B cell (primary cell): Measurements from ENCODE around the gene KCNJ8. TPM values are rescaled to one million over a fixed set of nuclear protein-coding genes. Genes with fewer than 3 reads are reported as not detected.

ENCODE experiments used
- ATAC-seq: fragments of 200-7000 bp; cut with Tn5 transposase; one replicate; pipeline ENCODE4 v1.10.0; 2021; ENCODE audit warnings: low read depth, mild to moderate bottlenecking, moderate number of reproducible peaks, moderate library complexity
- CTCF ChIA-PET: fragments of 350-600 bp; sonication (Branson Sonifier 250); formaldehyde crosslinking; loops from one replicate; lab custom pipeline; 2021; ENCODE audit warnings: antibody characterized with exemption, inconsistent platforms; lab: Charles Lee
- POLR2A ChIA-PET: fragments of 350-600 bp; sonication (Branson Sonifier 250); formaldehyde crosslinking; loops from one replicate; lab custom pipeline; 2021; ENCODE audit warnings: antibody characterized with exemption; lab: Charles Lee
- DNase-seq: peaks from one replicate; pipeline ENCODE4 v3.0.0; 2013
- H2AFZ ChIP-seq: 2 replicates; pipeline ENCODE4 v1.6.1; 2012; ENCODE audit warnings: mild to moderate bottlenecking, low read depth, low read length; ENCODE audit not compliant: insufficient read depth, poor library complexity, severe bottlenecking
- H3K27ac ChIP-seq, 2 donors: 1 replicate in 1 of 2; 2 replicates in 1 of 2; pipeline ENCODE4 v1.5.1; 2012 to 2013; ENCODE audit warnings: low read length in 2 of 2, mild to moderate bottlenecking in 2 of 2, moderate library complexity in 1 of 2
- H3K27me3 ChIP-seq, 4 experiments: fragments of 200-600 bp in 1 of 4; sonication (generic) in 1 of 4; replicated peaks in 1 of 4; 1 replicate in 2 of 4; 2 replicates in 2 of 4; pipeline versions ENCODE4 v1.6.1 to v1.7.0; 2013 to 2016; ENCODE audit warnings: low read length in 3 of 4, mild to moderate bottlenecking in 2 of 4, mixed read lengths in 1 of 4, moderate library complexity in 1 of 4; ENCODE audit not compliant: insufficient read depth in 4 of 4, control insufficient read depth in 3 of 4; ENCODE audit errors: control extremely low read depth in 1 of 4
- H3K36me3 ChIP-seq, 2 experiments: replicated peaks in 1 of 2; 1 replicate in 1 of 2; 2 replicates in 1 of 2; pipeline versions ENCODE4 v1.6.1 to v1.7.1; 2013; ENCODE audit warnings: low read length in 1 of 2; ENCODE audit not compliant: insufficient read depth in 2 of 2, control insufficient read depth in 1 of 2; ENCODE audit errors: control extremely low read depth in 1 of 2, extremely low read depth in 1 of 2
- H3K4me1 ChIP-seq, 2 donors: fragments of 200-600 bp in 1 of 2; sonication (generic) in 1 of 2; 1 replicate in 1 of 2; 2 replicates in 1 of 2; pipeline versions ENCODE4 v1.5.1 to v1.6.1; 2013 to 2017; ENCODE audit warnings: low read length in 2 of 2; ENCODE audit not compliant: control insufficient read depth in 2 of 2, insufficient read depth in 2 of 2
- H3K4me2 ChIP-seq: replicated peaks from 2 replicates; pipeline ENCODE3; 2012; ENCODE audit warnings: mild to moderate bottlenecking, low read depth, low read length; ENCODE audit not compliant: poor library complexity, severe bottlenecking
- H3K4me3 ChIP-seq, 5 experiments: fragments of 200-600 bp in 1 of 5; sonication (generic) in 1 of 5; 1 replicate in 3 of 5; 2 replicates in 2 of 5; pipeline versions ENCODE4 v1.5.1 to v1.7.0; 2011 to 2016; ENCODE audit warnings: low read length in 4 of 5, mild to moderate bottlenecking in 4 of 5, low read depth in 2 of 5, control low read depth in 1 of 5, moderate library complexity in 1 of 5; ENCODE audit not compliant: insufficient read depth in 1 of 5; ENCODE audit errors: control extremely low read depth in 1 of 5, extremely low read depth in 1 of 5
- H3K79me2 ChIP-seq: fragments of 200-600 bp; sonication (generic); one replicate; pipeline ENCODE4 v1.6.0; 2016; ENCODE audit warnings: low read length; ENCODE audit not compliant: control insufficient read depth, insufficient read depth
- H3K9ac ChIP-seq: fragments of 200-600 bp; sonication (generic); 2 replicates; pipeline ENCODE4 v1.6.1; 2017; ENCODE audit warnings: mild to moderate bottlenecking, low read length, moderate library complexity
- H3K9me3 ChIP-seq, 3 donors: one replicate each; pipeline versions ENCODE4 v1.6.1 to v1.7.1; 2013; ENCODE audit warnings: low read length in 2 of 3; ENCODE audit not compliant: control insufficient read depth in 2 of 3, insufficient read depth in 1 of 3; ENCODE audit errors: control extremely low read depth in 1 of 3
- H4K20me1 ChIP-seq: 2 replicates; pipeline ENCODE4 v1.6.0; 2012; ENCODE audit warnings: mild to moderate bottlenecking, low read length; ENCODE audit not compliant: insufficient read depth, control insufficient read depth, poor library complexity, severe bottlenecking
- H3K27ac Mint-ChIP-seq: one replicate; pipeline ENCODE4 v1.8.0; 2021; ENCODE audit warnings: mixed read lengths
- H3K27me3 Mint-ChIP-seq: one replicate; pipeline ENCODE4 v1.8.0; 2021; ENCODE audit warnings: mixed read lengths
- H3K4me1 Mint-ChIP-seq: one replicate; pipeline ENCODE4 v1.8.0; 2021; ENCODE audit warnings: mixed read lengths
- H3K4me3 Mint-ChIP-seq: one replicate; pipeline ENCODE4 v1.8.0; 2021; ENCODE audit warnings: mixed read lengths
- H3K9me3 Mint-ChIP-seq: one replicate; pipeline ENCODE4 v1.8.0; 2022; ENCODE audit warnings: mixed read lengths; ENCODE audit not compliant: insufficient read depth
- EZH2 ChIP-seq: IDR thresholded peaks from 2 replicates; pipeline ENCODE4 v1.6.1; 2012; ENCODE audit warnings: borderline replicate concordance, low read depth, mild to moderate bottlenecking, moderate library complexity, low read length; ENCODE audit not compliant: insufficient read depth, poor library complexity, severe bottlenecking
- WGBS: methylation state at CpG from one replicate; pipeline ENCODE4 v1.1.5; 2013; ENCODE audit warnings: missing lambda C conversion rate; ENCODE audit not compliant: insufficient coverage; 5-methylcytosine and 5-hydroxymethylcytosine counted together
- intact Hi-C: fragments of 100-400 bp; cut with micrococcal nuclease; formaldehyde crosslinking; loops from one replicate; pipeline ENCODE4 v1.10.0; 2022
- polyA plus RNA-seq: library from polyadenylated mRNA; depleted of rRNA; stranded (reverse); fragments of >200 nt; gene quantifications from 2 replicates; pipeline ENCODE4 v1.2.3, GENCODE V29; 2012
- total RNA-seq, 2 donors: library from RNA; stranded (reverse); fragments of 120-200 nt in 1 of 2; gene quantifications; 1 replicate in 1 of 2; 2 replicates in 1 of 2; pipeline versions ENCODE4 v1.2.3 to v1.2.4, GENCODE V29; 2013 to 2022
- TF ChIP-seq, protein P1 (sequence below): fragments of 200-600 bp; IDR thresholded peaks from one replicate; pipeline ENCODE4 v1.8.0; 2022; ENCODE audit warnings: antibody characterized with exemption, mild to moderate bottlenecking

The KCNJ8 gene
- total and polyA plus RNA-seq, 2 donors (not counting 1 experiment from before 2014, with no cell fraction given): not detected

DNA sequence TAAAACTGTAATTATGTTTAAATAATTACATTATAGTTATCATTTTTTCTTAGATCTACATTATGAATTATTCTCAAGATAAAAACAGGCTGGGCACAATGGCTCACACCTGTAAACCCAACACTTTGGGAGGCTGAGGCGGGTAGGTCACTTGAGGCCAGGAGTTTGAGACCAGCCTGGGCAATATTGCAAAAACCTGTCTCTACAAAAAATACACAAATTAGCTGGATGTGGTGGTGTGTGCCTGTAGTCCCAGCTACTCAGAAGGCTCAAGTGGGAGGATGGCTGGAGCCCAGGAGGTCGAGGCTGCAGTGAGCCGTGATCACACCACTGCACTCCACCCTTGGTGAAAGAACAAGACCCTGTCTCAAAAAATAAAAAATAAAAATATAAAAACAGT, 40.3 kb upstream of the KCNJ8 start:
- Mint-ChIP-seq H3K4me3 (no peak overlapping the region), H3K9me3 (peaks cover 3% of the 10 kb centered on the region), H3K27ac (no peak overlapping the region), H3K4me1 (no peaks in the 10 kb centered on the region), H3K27me3 (no peaks in the 10 kb centered on the region)
- no peak overlapping the region for H3K9ac ChIP-seq
- H3K27ac ChIP-seq: no peak overlapping the region
- no peaks in the 10 kb centered on the region for H3K4me1 ChIP-seq
- no peaks in the 10 kb centered on the region for H3K9me3 ChIP-seq
- TF ChIP-seq, protein P1, sequence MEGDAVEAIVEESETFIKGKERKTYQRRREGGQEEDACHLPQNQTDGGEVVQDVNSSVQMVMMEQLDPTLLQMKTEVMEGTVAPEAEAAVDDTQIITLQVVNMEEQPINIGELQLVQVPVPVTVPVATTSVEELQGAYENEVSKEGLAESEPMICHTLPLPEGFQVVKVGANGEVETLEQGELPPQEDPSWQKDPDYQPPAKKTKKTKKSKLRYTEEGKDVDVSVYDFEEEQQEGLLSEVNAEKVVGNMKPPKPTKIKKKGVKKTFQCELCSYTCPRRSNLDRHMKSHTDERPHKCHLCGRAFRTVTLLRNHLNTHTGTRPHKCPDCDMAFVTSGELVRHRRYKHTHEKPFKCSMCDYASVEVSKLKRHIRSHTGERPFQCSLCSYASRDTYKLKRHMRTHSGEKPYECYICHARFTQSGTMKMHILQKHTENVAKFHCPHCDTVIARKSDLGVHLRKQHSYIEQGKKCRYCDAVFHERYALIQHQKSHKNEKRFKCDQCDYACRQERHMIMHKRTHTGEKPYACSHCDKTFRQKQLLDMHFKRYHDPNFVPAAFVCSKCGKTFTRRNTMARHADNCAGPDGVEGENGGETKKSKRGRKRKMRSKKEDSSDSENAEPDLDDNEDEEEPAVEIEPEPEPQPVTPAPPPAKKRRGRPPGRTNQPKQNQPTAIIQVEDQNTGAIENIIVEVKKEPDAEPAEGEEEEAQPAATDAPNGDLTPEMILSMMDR: no peak
- TF ChIP-seq EZH2: no peak
- H3K27me3 ChIP-seq: no peaks in the 10 kb centered on the region
- no peak overlapping the region for H2AFZ ChIP-seq
- POLR2A ChIA-PET: no interaction called here
- ATAC-seq (no peak), DNase-seq (no peak)
- intact Hi-C loops: no loop called here
- no peaks in the 10 kb centered on the region for H3K79me2 ChIP-seq
- no peaks in the 10 kb centered on the region for H3K36me3 ChIP-seq
- H3K4me3 ChIP-seq: no peak overlapping the region
- CTCF ChIA-PET: interaction anchor here (0.6 kb wide), 1 partner anchor 1830 kb away, joined by 4 read pairs; no protein-coding TSS in a partner anchor
- no peak overlapping the region for H3K4me2 ChIP-seq
- WGBS: no CpG with 5 or more reads among the region's 3 CpGs
- H4K20me1 ChIP-seq: no peaks in the 10 kb centered on the region

GRCh38 chr12:21814327-21814726, 39.8 kb upstream of the KCNJ8 start:
- no peak overlapping the region for H3K4me3 Mint-ChIP-seq
- Histone ChIP-seq H3K36me3 (no peaks in the 10 kb centered on the region), H2AFZ (no peak overlapping the region), H4K20me1 (no peaks in the 10 kb centered on the region), H3K9ac (no peak overlapping the region), H3K4me1 (no peaks in the 10 kb centered on the region), H3K27me3 (no peaks in the 10 kb centered on the region), H3K79me2 (no peaks in the 10 kb centered on the region), H3K4me3 (no peak overlapping the region), H3K4me2 (no peak overlapping the region), H3K27ac (no peak overlapping the region), H3K9me3 (peaks cover 0 to 1% (median 0%) of the 10 kb centered on the region in 3 donors)
- no peaks in the 10 kb centered on the region for H3K27me3 Mint-ChIP-seq
- DNase-seq: no peak
- POLR2A ChIA-PET: no interaction called here
- intact Hi-C loops: no loop called here
- H3K9me3 Mint-ChIP-seq: peaks cover 3% of the 10 kb centered on the region
- no peaks in the 10 kb centered on the region for H3K4me1 Mint-ChIP-seq
- CTCF ChIA-PET: interaction anchor here (0.6 kb wide), 1 partner anchor 1829 kb away, joined by 4 read pairs; no protein-coding TSS in a partner anchor
- no peak overlapping the region for H3K27ac Mint-ChIP-seq
- no peak for ATAC-seq
- WGBS: no CpG with 5 or more reads among the region's 2 CpGs
- TF ChIP-seq EZH2: no peak
- TF ChIP-seq, protein P1: no peak
